WERI-Rb-1 (cell line): ENCODE data around the gene ANKRD17.
A peak's percentile ranks its signal among the peaks of the same experiment; 100 is the strongest.
"Not testable (repeated sequence)": the region's sequence is repeated elsewhere in the genome, so short reads cannot be mapped to it uniquely, and the experiment has no call there.

Experiments
- DNase-seq: peaks from one replicate; pipeline ENCODE4 v3.0.0-alpha.2; 2020
- H3K27ac ChIP-seq: fragments of 250-450 bp; sonication (Bioruptor Pico); 2 replicates; pipeline ENCODE4 v1.5.1; 2020; ENCODE audit warnings: mild to moderate bottlenecking, moderate library complexity
- H3K27me3 ChIP-seq: fragments of 250-450 bp; sonication (Bioruptor Pico); 2 replicates; pipeline ENCODE4 v1.5.1; 2021; ENCODE audit warnings: mild to moderate bottlenecking, low read depth, moderate library complexity; ENCODE audit not compliant: insufficient read depth, severe bottlenecking
- H3K36me3 ChIP-seq: fragments of 250-450 bp; sonication (Bioruptor Pico); 2 replicates; pipeline ENCODE4 v1.5.1; 2020; ENCODE audit warnings: mild to moderate bottlenecking, moderate library complexity
- H3K4me3 ChIP-seq: 2 replicates; pipeline ENCODE4 v1.5.1; 2011; ENCODE audit warnings: low read depth, mild to moderate bottlenecking, control low read depth, low read length
- H3K9me3 ChIP-seq: fragments of 250-450 bp; sonication (Bioruptor Pico); 2 replicates; pipeline ENCODE4 v1.5.1; 2021; ENCODE audit warnings: mild to moderate bottlenecking, moderate library complexity; ENCODE audit not compliant: severe bottlenecking
- CTCF ChIP-seq: IDR thresholded peaks from 2 replicates; pipeline ENCODE4 v1.5.1; 2011; ENCODE audit warnings: low read depth, mild to moderate bottlenecking, control low read depth, inconsistent platforms, low read length

Gene ANKRD17

GRCh38 chr4:73259571-73260090 lies 1.0 kb upstream of the ANKRD17 start:
- no peak for TF ChIP-seq CTCF
- no peaks in the 10 kb centered on the region for H3K27me3 ChIP-seq
- H3K4me3 ChIP-seq: peak overlapping the region; percentile 77
- peak overlapping the region; percentile 97 for H3K27ac ChIP-seq
- DNase-seq: no peak
- H3K9me3 ChIP-seq: no peaks in the 10 kb centered on the region
- H3K36me3 ChIP-seq: peaks cover 26% of the 10 kb centered on the region

- Histone ChIP-seq H3K27ac (peak overlapping the region; percentile 97), H3K36me3 (peaks cover 38% of the 10 kb centered on the region), H3K4me3 (peak overlapping the region; percentile 77), H3K9me3 (no peaks in the 10 kb centered on the region), H3K27me3 (no peaks in the 10 kb centered on the region)
- no peak for DNase-seq
- TF ChIP-seq CTCF: 0 out of 2 replicates have a peak, but pooled peaks have one; percentile 19
Measured at GRCh38 chr4:73258436-73258685, 237 bp downstream of the ANKRD17 start.

GRCh38 chr4:73257651-73258435 lies 755 bp downstream of the ANKRD17 start:
- H3K27ac ChIP-seq: peak overlapping the region; percentile 97
- peaks cover 43% of the 10 kb centered on the region for H3K36me3 ChIP-seq
- DNase-seq: peak; percentile 44
- TF ChIP-seq CTCF: no peak
- H3K27me3 ChIP-seq: no peaks in the 10 kb centered on the region
- H3K4me3 ChIP-seq: peak overlapping the region; percentile 77
- no peaks in the 10 kb centered on the region for H3K9me3 ChIP-seq

- peak; percentile 74 for DNase-seq
- Histone ChIP-seq H3K4me3 (peak overlapping the region; percentile 77), H3K36me3 (peaks cover 49% of the 10 kb centered on the region), H3K27ac (peak overlapping the region; percentile 97), H3K9me3 (no peaks in the 10 kb centered on the region), H3K27me3 (no peaks in the 10 kb centered on the region)
- TF ChIP-seq CTCF: peak; percentile 69
Measured at GRCh38 chr4:73257234-73257633, 1.4 kb downstream of the ANKRD17 start.

- H3K9me3 ChIP-seq, H3K4me3 ChIP-seq, H3K27me3 ChIP-seq, DNase-seq, H3K27ac ChIP-seq: not testable (repeated sequence)
- peaks cover 52% of the 10 kb centered on the region for H3K36me3 ChIP-seq
Measured at GRCh38 chr4:73255847-73256246, 2.8 kb downstream of the ANKRD17 start.

GRCh38 chr4:73252001-73252400 lies 6.6 kb downstream of the ANKRD17 start:
- Histone ChIP-seq H3K4me3 (no peak overlapping the region), H3K27ac (no peak overlapping the region), H3K27me3 (no peaks in the 10 kb centered on the region), H3K9me3 (no peaks in the 10 kb centered on the region), H3K36me3 (peaks cover 44% of the 10 kb centered on the region)
- no peak for DNase-seq
- TF ChIP-seq CTCF: no peak
